EL (cell line): ENCODE results near the gene GLI3.

Experiments used
- DNase-seq: peaks from one replicate; pipeline ENCODE4 v3.0.0-alpha.2; 2016

GLI3 gene

GRCh38 chr7:42074076-42074475, 162.9 kb downstream of the GLI3 start:
- no peak for DNase-seq

DNA sequence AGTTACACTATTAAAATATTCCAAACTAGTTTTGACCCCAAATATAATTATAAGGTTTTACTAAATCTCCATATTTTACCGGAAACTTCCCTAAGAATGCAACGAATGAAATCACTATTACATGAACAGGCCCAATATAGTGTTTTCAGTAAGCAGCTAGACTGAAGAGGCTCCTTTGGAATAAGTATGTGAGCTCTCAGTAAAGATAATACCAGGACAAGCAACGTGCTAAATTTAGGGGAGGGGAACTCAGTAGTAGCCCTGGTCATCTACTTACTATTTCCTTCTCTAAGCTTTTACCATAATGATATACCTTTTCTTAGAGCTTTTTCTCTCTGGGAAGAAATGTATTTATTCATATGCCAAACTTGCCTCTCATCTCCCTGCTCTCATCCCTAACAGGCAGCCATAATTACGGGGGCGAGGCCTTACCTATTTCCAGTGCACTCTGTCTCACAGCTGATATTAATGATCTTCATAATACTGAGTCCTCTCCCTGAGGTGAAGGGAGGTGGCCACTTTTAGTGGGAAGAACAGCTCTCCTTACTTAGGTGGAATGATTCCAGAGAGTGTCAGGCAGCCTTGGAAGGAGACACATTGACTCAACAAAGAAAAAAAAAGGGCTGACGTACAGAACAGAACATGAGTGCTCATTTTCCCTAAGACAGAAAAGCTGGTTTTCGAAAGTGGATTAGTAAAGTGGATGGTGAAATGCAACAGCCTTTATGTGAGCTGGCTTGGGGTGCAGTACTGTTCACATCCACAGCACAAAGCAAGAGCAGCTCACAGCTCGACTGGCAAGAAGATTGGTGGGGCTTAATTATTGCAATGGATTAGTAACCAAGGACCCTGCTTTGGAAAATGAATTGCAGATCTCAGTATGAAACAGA, 165.4 kb downstream of the GLI3 start:
- DNase-seq: no peak

DNA sequence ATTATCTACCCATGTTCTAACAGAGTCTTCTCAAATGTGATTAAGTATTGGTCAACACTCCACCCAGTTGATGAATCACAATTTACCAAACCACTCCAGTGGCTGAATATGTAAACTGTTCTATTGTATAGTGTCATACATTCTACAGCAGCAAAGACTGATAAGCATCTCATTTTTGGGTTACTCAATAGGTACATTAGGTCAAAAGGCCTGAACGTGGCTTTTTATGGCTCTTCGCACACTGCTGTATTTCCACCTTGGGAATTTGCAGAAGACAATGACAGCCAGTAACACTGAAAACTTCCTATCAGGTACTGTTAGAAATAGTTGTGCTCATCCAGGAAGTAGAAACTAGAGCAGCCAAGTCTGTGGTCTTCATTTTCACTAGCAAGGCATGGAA, 166.9 kb downstream of the GLI3 start:
- peak; percentile 41 for DNase-seq

GRCh38 chr7:42069590-42069989, 167.4 kb downstream of the GLI3 start:
- no peak for DNase-seq

GRCh38 chr7:42068554-42069280, 168.3 kb downstream of the GLI3 start:
- no peak for DNase-seq

DNA sequence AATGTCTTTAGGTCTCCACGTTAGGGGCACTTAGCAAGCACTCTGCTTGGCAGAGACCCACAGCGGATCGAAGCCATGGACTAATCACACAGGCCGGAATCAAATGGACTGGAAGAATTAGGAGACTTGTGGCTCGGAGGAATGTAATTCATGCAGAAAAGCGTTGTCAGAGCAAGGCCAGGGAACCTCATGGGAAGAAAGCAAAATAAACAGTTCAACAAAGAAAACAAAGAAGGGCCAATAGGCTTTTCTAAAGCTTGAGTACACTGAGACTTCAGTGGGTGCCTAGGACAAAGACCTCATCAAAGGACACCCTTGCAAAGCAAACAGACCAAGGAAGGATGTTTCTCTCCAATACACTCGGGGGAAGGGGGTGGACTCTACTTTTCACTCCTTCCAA, 171.1 kb downstream of the GLI3 start:
- no peak for DNase-seq

DNA sequence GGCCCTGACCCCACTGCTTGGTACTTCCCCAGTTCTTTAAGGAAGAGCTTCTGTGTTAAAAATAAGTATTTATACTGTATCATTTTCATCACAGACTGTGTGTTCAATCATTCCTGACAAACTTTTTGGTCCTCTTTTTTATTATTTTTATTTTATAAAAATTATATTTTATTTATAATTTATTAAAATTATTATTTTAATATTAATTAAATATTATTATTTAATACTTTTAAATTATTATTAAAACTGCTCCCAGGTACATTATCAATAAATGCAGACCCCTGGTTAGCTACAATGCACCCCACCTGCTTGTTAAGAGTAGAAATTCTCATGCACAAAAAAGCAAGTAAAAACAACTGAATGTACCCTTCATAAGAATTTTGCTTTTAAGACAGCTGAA, 172.0 kb downstream of the GLI3 start:
- DNase-seq: no peak

DNA sequence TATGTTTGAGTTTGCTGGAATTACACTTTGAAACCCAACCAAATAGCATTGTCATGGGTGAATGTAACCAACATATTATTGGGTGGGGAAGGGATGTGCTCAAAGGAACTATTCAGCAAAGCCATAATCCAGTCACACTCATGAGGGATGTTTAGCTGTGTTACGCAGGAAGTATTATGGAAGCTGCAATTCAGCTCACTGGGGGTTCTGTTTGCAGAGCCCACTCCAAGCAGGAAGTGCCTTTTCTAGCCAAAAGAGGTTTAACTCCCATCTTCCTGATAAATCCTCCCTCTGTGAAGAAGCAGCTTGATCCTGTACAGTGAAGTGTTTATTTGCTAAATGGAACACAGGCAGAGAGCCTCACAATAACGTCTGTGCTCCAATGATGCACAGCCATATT, 172.5 kb downstream of the GLI3 start:
- no peak for DNase-seq

DNA sequence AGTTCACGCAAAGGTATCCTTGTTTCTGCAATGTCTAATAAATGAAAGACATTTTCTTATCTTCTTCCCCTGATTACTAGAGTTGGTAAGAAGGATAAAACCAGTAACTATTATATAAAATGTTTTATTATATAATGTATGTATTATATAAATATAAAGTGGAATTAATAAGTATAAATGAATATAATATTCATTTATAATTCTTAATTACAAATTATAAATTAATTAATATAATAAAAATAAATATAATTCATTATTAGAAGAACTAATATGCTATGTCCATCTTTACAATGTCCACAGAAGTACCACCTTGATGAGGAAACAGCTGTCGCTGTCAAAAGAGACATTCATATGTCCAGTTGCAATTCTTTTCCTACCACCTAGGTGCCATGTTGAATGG, 177.7 kb downstream of the GLI3 start:
- no peak for DNase-seq

- no peak for DNase-seq
Observed at GRCh38 chr7:42057331-42057730, 179.7 kb downstream of the GLI3 start.

GRCh38 chr7:42055171-42055570, 181.8 kb downstream of the GLI3 start:
- DNase-seq: no peak

GRCh38 chr7:42053834-42054233, 183.2 kb downstream of the GLI3 start:
- no peak for DNase-seq

GRCh38 chr7:42049761-42050160, 187.2 kb downstream of the GLI3 start:
- DNase-seq: no peak

GRCh38 chr7:42046483-42046882, 190.5 kb downstream of the GLI3 start:
- DNase-seq: no peak

- DNase-seq: no peak
Observed at GRCh38 chr7:42045961-42046360, 191.0 kb downstream of the GLI3 start.

- DNase-seq: no peak
Observed at GRCh38 chr7:42039921-42040320, 197.1 kb downstream of the GLI3 start.

- DNase-seq: no peak
Observed at GRCh38 chr7:42035210-42035609, 201.8 kb downstream of the GLI3 start.

DNA sequence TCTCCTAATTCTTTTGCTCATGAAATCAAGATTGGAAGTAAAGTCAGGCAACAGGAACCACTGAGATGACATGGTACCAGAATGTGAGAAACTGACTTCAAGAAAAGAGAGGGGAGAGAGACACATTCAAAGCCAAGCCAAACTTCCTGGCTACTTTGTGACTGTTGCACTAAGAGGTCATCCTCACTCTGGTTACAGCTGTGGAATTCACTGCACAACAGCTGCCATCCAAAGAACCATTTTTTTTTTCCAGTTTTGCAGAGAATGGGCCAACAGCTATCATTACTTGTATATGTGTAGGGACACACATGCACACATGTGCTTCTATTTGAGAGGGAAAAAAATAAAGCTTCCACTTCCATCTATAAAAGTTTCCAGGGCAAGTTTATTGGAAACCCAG, 203.5 kb downstream of the GLI3 start:
- DNase-seq: no peak

GRCh38 chr7:42029405-42029804, 207.6 kb downstream of the GLI3 start:
- no peak for DNase-seq

- DNase-seq: no peak
Observed at GRCh38 chr7:42027521-42027920, 209.5 kb downstream of the GLI3 start.

DNA sequence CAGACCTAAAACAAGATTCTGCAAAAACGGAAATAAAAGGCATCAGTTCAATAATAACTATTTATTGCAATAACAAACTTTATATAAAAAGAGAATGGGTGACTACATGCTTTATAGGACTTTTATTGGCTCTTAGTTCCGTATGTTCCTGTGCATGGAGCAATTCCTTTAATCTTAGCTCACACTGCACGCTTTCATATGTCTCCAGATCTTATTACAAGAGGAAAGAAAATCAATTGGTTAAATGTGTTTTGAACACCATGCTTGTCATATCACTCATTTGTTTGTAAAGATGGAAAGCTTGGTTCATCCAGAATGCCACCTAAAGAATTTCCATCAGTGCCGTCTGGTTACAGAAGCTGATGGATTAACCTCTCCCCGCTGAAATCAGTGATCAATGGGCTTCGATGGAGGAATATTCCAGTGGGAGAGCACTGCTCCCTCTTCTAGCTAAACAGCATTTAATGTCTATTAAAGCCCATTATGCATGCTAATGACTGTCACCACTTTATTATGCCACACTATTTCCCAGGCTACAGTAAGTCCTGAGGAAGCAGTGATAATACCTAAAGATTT, 210.3 kb downstream of the GLI3 start:
- no peak for DNase-seq

DNA sequence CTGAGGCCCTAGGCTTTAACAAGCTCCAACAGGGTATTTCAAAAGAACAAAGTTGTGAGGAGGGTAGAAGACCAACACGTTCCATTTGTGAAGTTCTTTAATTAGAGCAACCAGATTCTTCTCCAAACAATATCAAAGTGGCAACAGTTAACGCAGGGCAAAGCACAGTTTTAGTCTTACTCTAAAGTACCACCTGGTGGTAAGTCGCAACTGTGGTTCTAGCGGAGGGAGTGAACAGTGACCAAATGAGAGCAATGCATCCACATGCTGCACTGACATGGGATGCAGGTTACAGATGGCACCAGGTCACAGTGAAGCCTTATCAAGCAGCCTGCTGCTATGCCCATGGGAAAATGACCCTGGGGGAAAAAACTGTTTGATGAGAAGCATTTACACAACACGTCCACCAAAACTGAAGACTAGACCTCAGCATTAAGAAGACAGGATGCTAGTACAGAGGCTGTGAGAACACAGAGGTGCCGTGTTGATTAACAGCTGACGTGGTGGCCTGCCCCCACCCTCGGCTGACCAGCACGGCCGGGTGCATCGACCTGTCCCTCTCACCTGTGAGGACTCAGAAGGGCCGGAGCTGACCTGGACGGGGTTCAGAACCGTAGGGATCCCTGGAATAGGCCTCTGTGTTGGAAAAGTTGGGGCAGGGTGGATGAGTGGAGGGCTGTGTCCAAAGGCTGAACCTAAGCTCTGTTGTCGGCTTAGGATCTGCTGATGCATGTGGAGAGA, 211.2 kb downstream of the GLI3 start:
- DNase-seq: no peak

DNA sequence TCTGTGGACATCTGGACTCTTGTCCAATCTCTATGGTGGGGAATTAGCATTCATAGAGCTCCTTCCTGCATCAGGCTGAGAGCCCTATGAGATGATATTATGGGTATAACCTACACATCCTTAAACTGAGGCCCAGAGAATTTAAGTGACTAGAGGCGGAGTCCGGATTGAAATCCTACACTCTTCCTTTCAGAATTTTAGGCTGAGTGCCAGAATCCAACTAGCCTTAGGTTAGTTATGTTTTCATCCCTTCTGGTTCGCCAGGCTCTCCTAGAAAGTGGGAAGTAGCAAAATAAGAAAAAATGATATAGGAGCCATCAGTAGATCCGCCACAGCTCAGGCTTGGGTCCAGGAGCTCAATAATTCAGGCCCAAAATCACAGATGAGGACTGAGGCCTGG, 212.5 kb downstream of the GLI3 start:
- no peak for DNase-seq
